Fibroblast of skin of left biceps (primary cell): Measurements from ENCODE around the gene NAIF1.

Source experiments
- DNase-seq, 2 experiments: peaks; one replicate each; pipeline ENCODE4 v3.0.0-alpha.2; 2013; ENCODE audit warnings: low read depth in 2 of 2

The NAIF1 gene

DNA sequence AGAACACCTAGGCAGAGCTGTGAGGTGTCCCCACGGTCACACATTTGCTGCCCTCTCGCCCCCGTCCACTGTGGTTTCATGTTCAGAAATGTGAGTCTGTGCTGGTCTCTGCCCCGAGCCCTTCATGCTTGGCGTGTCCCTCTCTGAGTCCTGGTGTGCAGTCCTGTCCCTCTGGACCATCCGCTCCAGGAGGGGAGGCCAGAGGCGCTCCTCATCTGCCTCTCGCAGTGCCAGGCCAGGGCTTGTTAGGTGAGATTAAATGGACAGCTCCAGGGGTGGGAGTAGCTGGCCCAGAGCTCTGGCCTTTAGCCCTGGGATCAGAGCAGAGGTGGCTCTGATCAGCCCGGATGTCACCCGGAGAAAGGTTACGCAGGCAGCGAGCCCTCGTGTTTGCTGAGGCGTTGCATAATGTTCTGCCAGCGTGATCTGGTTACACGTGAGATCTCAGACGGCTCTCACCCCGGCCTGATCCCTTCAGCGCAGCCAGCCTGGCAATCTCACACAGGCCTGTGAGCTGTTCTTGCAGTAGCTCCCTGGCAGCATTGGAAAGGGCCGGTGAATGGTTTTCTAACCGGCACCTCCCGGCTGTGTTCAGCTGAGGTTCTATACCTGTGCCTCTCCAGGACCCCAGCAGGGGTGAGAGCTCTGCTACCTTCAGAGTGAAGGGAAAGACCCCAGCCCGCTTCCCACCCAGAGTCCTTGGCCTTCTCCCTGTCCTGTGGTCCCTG is 35.9 kb upstream of the NAIF1 start:
- no peak for DNase-seq

GRCh38 chr9:128102196-128102595 is 35.1 kb upstream of the NAIF1 start:
- DNase-seq, result no peak

DNA sequence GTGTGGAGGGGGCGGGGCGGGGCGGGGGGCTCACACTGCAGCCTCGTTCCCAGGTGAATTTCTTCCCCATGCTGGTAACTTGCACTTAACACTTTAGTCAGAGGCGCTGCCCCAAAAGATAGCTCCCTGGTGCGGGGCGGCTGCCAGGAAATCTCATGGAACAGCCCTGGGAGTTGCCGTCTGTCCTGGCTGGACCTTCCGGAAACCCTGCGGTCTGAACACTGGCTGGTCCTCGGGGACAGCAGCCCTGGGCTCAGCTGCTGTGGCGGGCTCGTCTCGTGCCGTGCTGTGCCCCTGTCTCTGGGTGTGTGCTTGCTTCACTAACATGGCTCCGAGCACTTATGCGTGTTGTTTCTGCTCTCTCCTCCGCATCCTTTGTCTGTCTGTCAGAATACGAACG is 34.6 kb upstream of the NAIF1 start:
- DNase-seq, result no peak

- DNase-seq, result no peak
Measured at GRCh38 chr9:128101231-128101661, 34.1 kb upstream of the NAIF1 start.

GRCh38 chr9:128100581-128100980 is 33.5 kb upstream of the NAIF1 start:
- no peak for DNase-seq

GRCh38 chr9:128099932-128100491 is 32.9 kb upstream of the NAIF1 start:
- DNase-seq, result no peak

DNA sequence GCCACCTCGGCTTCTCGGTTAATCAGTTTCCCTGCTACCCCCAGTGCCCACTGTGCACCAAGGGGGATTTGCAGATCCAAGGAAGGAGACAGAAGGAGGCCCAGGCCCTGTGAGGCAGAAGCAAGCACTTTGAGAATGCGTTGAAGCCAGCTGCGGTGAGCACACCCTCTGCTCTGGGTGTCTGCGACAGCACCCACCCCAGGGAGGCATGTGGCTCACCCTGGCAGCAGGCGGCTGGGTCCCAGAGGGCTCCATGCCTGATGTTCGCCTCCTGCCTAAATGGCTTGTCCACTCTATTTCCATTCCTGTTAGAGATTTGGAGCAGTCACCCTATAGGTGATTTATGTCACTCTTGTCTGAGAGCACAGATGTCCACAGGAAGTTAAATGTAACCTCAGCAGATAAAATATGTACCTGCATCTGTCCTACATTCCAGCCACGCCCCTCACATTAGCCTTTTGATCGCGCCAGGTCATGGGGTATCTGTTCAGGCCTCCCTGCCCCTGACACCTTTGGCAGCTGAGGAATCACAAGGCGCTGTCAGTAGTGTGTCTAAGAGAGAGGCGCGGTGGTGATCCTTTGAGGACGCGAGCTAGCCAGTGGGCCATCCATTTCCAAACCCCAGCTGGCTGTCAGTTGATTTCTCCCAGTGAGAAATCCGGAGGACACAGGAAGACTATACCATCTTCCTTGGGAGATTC is 32.3 kb upstream of the NAIF1 start:
- DNase-seq, result no peak

DNA sequence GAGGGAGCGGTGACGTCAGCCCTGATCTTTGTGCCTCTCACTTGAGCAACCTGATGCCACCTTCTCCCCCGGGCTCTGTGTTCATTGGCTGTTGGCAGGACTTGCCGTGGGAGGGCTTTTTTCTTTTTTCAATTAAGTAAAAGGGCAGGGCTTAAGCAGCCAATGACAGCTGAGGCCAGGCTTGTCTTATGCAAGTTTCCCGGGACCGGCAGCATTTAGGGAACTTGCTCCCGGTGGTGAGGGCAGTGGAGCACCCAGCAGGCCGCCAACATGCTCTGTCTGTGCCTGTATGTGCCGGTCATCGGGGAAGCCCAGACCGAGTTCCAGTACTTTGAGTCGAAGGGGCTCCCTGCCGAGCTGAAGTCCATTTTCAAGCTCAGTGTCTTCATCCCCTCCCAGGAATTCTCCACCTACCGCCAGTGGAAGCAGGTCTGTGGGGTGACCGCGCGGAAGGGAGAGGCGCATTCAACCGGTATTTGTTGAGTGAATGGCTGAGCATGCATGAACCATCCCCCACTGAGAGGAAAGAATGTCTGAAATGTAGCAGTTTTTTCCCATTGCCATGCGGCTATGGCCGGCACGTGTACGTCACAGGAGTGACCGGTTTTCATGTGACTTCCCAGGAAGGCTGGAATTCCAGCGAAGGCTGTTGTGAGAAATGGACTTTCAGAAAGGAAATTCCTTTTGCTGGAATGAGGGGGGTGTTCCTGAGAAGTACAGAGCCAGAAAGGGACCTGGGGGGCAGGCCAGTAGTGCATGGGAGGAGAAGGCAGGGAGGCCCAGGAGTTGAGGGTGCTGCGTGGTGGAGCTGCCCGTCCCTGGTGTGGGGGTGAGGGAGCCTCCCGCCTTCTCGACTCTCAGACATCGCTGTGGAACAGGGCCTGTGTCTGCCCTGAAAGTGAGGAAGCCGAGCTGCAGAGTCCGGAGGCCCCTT is 31.4 kb upstream of the NAIF1 start:
- peak; percentile 84 to 87 for DNase-seq

GRCh38 chr9:128097543-128098296 is 30.6 kb upstream of the NAIF1 start:
- DNase-seq, result no peak

DNA sequence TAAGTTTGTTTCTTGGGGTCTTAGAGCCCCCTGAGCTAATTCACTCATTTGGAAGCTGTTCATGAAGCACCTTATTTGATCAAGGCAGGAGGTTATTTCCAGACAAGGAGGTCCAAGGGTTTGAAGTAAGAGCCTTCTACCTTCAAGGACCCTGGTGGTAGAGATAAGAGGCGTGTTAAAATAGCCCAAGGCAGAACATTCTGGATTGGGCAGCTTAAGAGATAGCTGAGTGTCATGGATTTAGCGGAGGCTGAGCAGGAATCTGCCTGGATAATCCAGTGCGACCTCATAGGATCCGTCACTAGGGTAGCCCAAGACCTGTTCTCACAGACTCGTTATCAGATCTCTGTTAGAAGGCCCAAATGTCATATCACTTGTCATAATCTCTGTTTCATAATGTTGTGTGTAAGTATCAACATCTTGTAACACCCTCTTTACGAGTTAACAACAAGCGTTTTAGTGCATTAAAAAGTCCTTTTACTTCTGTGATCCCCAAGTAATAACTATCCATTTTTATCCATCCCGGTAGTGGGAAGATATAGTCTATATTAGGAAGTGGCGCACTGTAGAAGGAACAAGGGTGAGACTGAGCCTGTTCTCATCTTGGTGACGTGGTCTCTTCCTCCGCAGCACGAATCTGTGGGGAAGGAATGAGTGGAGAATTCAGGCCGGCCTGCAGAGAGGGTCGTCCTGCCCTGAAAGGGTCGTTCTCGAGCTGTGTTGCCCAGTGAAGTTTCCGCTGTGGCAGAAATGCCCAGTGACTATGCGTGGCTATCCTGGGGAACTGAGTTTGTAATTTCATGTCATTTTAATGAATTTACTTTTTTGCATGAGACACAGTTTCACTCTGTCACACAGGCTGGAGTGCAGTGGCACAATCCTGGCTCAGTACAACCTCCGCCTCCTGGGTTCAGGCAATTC is 29.8 kb upstream of the NAIF1 start:
- DNase-seq, result no peak

DNA sequence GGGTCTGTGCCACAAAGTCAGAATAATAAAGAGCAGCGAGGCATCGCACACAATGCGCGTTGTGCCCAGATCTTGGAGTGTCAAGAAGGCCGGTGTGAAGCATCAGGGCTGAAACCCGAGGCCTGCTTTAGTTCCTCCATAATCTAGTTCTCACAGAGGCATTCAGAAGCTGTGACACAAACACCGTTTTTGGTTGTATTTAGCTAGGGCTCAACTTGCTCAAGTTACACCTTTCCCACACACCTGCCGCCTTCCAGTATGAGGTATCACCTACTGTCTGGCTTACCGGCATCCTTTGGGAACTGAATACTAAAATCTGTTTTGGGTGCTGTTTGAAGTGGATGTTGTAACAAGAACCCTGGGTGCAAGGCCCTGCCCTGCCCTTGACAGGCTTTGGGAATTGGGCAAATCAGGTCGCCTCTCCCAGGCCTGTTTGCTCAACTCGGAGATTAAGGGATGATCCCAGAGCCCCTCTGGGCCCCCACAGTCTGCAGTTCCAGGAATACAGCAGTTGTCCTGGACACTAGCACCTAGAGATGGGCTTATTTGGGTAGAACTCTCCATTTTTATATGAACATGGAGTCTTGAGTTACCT is 27.9 kb upstream of the NAIF1 start:
- no peak for DNase-seq

- peak; percentile 94 to 95 for DNase-seq
Measured at GRCh38 chr9:128094166-128094949, 27.2 kb upstream of the NAIF1 start.

DNA sequence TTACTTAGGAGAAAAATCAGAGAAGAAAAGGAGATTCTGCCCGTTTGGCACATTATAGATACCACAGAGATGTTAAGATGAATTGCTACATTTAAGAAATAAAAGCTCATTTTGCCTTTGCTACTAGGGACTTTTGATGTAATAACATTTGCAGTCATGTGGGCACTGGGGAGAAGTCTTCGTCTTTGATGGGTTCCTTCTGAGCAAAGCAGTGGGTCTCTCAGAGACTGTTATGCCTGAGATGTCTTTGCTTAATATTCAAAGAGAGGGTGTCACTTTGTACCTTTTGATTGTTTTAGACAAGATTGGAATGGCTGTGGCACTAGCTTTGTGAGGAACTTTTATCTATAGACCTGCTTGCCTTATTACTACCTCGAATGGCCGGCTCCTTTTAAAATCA is 25.9 kb upstream of the NAIF1 start:
- no peak for DNase-seq

GRCh38 chr9:128092199-128092977 is 25.3 kb upstream of the NAIF1 start:
- DNase-seq, result no peak

- DNase-seq, result no peak
Measured at GRCh38 chr9:128091571-128091970, 24.5 kb upstream of the NAIF1 start.

DNA sequence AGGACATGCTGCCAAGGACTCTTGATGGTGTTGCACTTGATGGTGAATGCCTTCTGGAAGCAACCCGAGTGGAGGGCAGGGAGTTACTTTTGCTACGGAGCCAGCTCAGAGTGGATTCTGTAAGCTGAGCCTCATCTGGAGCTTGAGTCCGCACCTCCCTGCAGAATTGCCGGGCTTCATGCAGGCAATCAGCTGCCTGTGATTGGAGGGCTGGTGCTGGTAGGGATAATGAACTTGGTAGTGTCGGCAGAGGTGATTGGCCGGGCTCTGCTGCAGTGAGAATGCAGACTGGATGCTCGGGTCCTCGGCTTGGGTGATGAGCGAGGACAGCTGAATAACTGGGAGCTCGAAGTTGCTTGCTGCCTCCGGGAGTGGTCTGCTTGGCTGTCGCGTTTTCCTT is 24.0 kb upstream of the NAIF1 start:
- peak; percentile 65 for DNase-seq

DNA sequence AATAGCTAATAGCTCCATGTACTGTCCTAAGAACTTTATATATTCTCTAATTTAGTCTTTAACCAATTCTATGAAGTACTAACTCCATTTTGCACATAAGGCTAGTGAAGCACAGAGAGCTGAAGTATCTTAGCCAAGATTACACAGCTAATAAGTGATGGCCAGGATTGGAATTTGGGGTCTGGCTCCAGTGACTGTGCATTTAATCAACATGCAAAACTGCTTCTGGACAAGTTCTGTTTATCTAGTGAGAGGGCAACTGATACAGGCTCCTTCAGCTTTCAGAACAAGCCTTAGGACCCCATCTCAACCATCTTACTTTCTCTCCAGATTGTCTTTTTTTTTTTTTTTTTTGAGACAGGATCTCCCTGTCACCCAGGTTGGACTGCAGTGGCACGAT is 22.2 kb upstream of the NAIF1 start:
- DNase-seq, result no peak

DNA sequence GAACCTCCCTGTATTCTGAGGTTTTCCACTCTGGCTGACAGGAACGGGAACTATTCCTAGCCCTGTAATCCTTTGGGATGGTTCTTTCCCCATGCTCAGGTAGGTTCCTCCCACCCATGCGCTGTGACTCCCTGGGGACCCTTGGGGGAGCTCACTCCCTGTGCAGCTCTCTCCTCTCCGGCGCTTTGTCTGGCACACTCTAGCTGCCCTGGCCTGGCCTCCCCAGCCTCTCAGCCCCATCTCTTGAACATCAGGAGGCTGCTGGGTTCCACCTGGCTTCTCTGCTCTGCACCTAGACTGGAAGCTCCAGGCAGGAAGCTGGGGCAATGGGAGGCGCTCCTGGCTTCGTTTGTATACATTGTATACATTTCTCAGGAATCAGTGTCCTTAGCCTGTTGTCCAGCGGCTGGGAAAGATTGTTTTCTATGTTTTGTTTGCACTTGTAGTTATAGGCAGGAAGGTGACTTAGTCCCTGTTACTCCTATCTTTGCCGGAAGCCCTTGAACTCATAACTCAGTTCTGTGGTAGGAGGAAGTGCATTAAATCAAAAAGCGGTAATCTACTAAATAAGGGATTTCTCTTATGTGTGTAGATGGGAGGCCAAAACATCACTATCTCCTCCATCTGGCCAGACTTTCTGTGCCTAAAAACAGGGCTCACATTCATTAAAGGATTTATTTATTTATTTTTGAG is 21.3 kb upstream of the NAIF1 start:
- DNase-seq, result no peak
